HepG2 (cell line): ENCODE results near the gene C1orf50. TPM values are rescaled to one million over a fixed set of nuclear protein-coding genes. Genes with fewer than 3 reads are reported as not detected.

Experiments used
- ATAC-seq: fragments of 200-7000 bp; cut with Tn5 transposase; 3 replicates; pipeline ENCODE4 v1.9.1; 2020; ENCODE audit warnings: mild to moderate bottlenecking, moderate library complexity
- BruUV-seq: library from RNA; stranded (reverse); fragments of 400-500 nt; replicated peaks from 2 replicates; lab custom pipeline; 2021; lab: Mats Ljungman, UMichigan
- CTCF ChIA-PET: fragments of 300-600 bp; formaldehyde crosslinking; extraction: SDS; loops from one replicate; lab custom pipeline; 2021; ENCODE audit warnings: low total read pairs, inconsistent platforms, low intra/inter-chr PET ratio; lab: Yijun Ruan, JAX
- POLR2A ChIA-PET: fragments of 350-600 bp; sonication (Branson Sonifier 250); formaldehyde crosslinking; loops from one replicate; lab custom pipeline; 2020; ENCODE audit warnings: antibody characterized with exemption, inconsistent platforms; lab: Yijun Ruan, JAX
- DNase-seq: peaks from one replicate; pipeline ENCODE4 v3.0.0-alpha.2; 2015; ENCODE audit warnings: low spot score
- FAIRE-seq: peaks from 3 replicates; lab custom pipeline; 2011; peaks lifted over from hg19 to GRCh38; lab: Jason Lieb, UNC
- H2AFZ ChIP-seq: one replicate; pipeline ENCODE4 v1.6.1; 2011; ENCODE audit warnings: low read length, inconsistent platforms
- H3K27ac ChIP-seq: fragments of 300-600 bp; 3 replicates; pipeline ENCODE4 v1.8.0; 2011; ENCODE audit warnings: mixed run types, mild to moderate bottlenecking, mixed read lengths, low read length, inconsistent platforms; ENCODE audit not compliant: insufficient read depth; ENCODE audit errors: extremely low read length
- H3K27me3 ChIP-seq, 2 experiments: fragments of 200-600 bp in 1 of 2; 2 replicates in 1 of 2; 3 replicates in 1 of 2; pipeline versions ENCODE4 v1.6.0 to v1.8.0; 2011; ENCODE audit warnings: low read length in 2 of 2, mild to moderate bottlenecking in 2 of 2, moderate library complexity in 2 of 2, inconsistent platforms in 1 of 2; ENCODE audit not compliant: insufficient read depth in 2 of 2, control insufficient read depth in 1 of 2
- H3K36me3 ChIP-seq, 2 experiments: fragments of 200-600 bp in 1 of 2; replicated peaks in 1 of 2; 2 replicates in 1 of 2; 3 replicates in 1 of 2; pipeline versions ENCODE4 v1.5.1 to v1.8.0; 2011; ENCODE audit warnings: low read length in 2 of 2, inconsistent platforms in 1 of 2; ENCODE audit not compliant: insufficient read depth in 2 of 2, control insufficient read depth in 1 of 2
- H3K4me1 ChIP-seq: 2 replicates; pipeline ENCODE4 v1.5.1; 2012; ENCODE audit warnings: low read length, inconsistent platforms; ENCODE audit not compliant: insufficient read depth
- H3K4me2 ChIP-seq: 2 replicates; pipeline ENCODE4 v1.6.0; 2011; ENCODE audit warnings: low read depth, low read length, inconsistent platforms
- H3K4me3 ChIP-seq, 3 experiments: fragments of 200-600 bp in 1 of 3; sonication (generic), shearing (Covaris generic) in 1 of 3; replicated peaks in 1 of 3; 2 replicates each; pipeline ENCODE4 v1.5.1; 2011 to 2016; ENCODE audit warnings: low read length in 3 of 3, inconsistent platforms in 2 of 3, low read depth in 2 of 3, mild to moderate bottlenecking in 2 of 3, control low read depth in 1 of 3, mixed read lengths in 1 of 3; ENCODE audit not compliant: insufficient read depth in 1 of 3
- H3K79me2 ChIP-seq: one replicate; pipeline ENCODE4 v1.6.1; 2011; ENCODE audit warnings: low read length, inconsistent platforms; ENCODE audit not compliant: insufficient read depth
- H3K9ac ChIP-seq: 2 replicates; pipeline ENCODE4 v1.6.0; 2011; ENCODE audit warnings: mild to moderate bottlenecking, low read depth, low read length, inconsistent platforms; ENCODE audit not compliant: insufficient read depth
- H3K9me3 ChIP-seq: 2 replicates; pipeline ENCODE4 v1.5.1; 2012; ENCODE audit warnings: mild to moderate bottlenecking, low read length
- H4K20me1 ChIP-seq: 2 replicates; pipeline ENCODE4 v1.6.0; 2011; ENCODE audit warnings: inconsistent platforms, mild to moderate bottlenecking, low read length, moderate library complexity; ENCODE audit not compliant: insufficient read depth
- PAF1 ChIP-seq: IDR thresholded peaks from 2 replicates; pipeline ENCODE4 v1.6.1; 2016; ENCODE audit warnings: missing genetic modification reagents, missing compliant biosample characterization
- SNAI1 ChIP-seq: sonication (generic); formaldehyde crosslinking; IDR thresholded peaks from 2 replicates; pipeline ENCODE4 v1.5.0; 2020; ENCODE audit warnings: mild to moderate bottlenecking, missing genetic modification reagents, borderline replicate concordance
- ZNF878 ChIP-seq: sonication (generic); formaldehyde crosslinking; IDR thresholded peaks from 2 replicates; pipeline ENCODE4 v1.8.1; 2023; ENCODE audit warnings: mild to moderate bottlenecking, missing genetic modification reagents, moderate library complexity
- WGBS: methylation state at CpG from one replicate; pipeline ENCODE4 v1.1.6; 2017; ENCODE audit warnings: low lambda C conversion rate; 5-methylcytosine and 5-hydroxymethylcytosine counted together
- in situ Hi-C: cut with HindIII; loops from 2 replicates; pipeline ENCODE4 v1.10.0; 2017; ENCODE audit warnings: low pct_unique_long_range_greater_than_20kb; ENCODE audit not compliant: extremely low pct_ligation_motif_present
- intact Hi-C: fragments of 100-400 bp; cut with micrococcal nuclease; formaldehyde crosslinking; loops from one replicate; pipeline ENCODE4 v1.10.0; 2022; ENCODE audit not compliant: unreplicated experiment
- polyA plus RNA-seq, 8 experiments: library from polyadenylated mRNA; depleted of rRNA in 3 of 8; stranded (reverse) in 7 of 8; unstranded in 1 of 8; fragments of >200 nt; fragmentation: Illumina TruSeq in 4 of 8; extraction: Trizol in 4 of 8; gene quantifications; 2 replicates each; pipeline versions ENCODE4 v1.2.1 to v1.2.3, GENCODE V29; 2011 to 2016; ENCODE audit warnings: low read depth in 4 of 8, missing spikeins in 1 of 8, mixed read lengths in 1 of 8; ENCODE audit not compliant: insufficient read depth in 1 of 8
- total RNA-seq, 5 experiments: library from RNA; depleted of rRNA; stranded (reverse); fragments of >200 nt; fragmentation: Illumina TruSeq; extraction: Trizol; gene quantifications; 2 replicates each; pipeline ENCODE4 v1.2.3, GENCODE V29; 2016; ENCODE audit warnings: low read depth in 1 of 5
- TF ChIP-seq, protein P1 (sequence below), 2 experiments: sonication (generic) in 1 of 2; formaldehyde crosslinking in 1 of 2; IDR thresholded peaks; 2 replicates each; pipeline versions ENCODE4 v1.4.0 to v1.6.1; 2016 to 2020; ENCODE audit warnings: borderline replicate concordance in 1 of 2, low read depth in 1 of 2, mild to moderate bottlenecking in 1 of 2, missing genetic modification reagents in 1 of 2
- TF ChIP-seq, protein P2 (sequence below): sonication (generic); formaldehyde crosslinking; conservative IDR thresholded peaks from 2 replicates; pipeline ENCODE4 v1.8.1; 2023; ENCODE audit warnings: missing genetic modification reagents
- TF ChIP-seq, protein P3 (sequence below): sonication (generic); formaldehyde crosslinking; IDR thresholded peaks from 2 replicates; pipeline ENCODE4 v1.8.0; 2023; ENCODE audit warnings: mild to moderate bottlenecking, missing genetic modification reagents

The C1orf50 gene
- total and polyA plus RNA-seq, 2 of the 13 experiments (the other 11 are each of a cell fraction or from before 2014, with no cell fraction given): 4.3 to 4.8 TPM

DNA sequence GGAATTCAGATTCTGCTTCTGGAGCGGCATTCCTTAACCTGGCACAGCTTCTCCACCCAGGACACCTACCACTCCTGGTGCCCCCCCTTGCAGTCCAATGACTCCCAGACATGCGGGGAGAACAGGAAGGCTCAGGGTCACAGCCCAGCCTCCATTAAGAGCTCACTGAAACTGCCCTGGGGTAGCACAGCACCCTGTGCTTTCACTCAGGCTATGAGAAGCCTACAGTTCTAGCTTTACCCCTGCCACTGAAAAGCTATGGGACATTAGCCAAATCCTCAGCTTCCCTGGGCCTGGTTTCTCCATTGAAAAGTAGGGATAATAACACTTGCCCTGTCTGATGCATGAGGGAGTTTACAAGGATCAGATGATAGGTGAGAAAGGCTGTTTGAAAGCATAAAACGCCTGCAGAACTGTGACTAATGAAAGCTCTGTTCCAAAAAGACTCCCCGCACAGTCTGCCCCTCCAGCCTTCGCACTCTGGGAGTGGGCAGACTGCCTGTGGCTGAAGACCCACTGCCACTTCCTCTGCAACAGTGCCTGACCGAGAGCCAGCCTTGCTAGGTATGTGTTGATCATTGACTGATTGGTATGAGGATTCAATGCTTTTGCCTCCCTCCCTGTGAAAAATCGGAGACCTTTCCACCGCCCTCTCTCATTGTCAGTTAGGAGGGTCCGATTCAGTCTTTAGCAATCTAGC is 24.3 kb upstream of the C1orf50 start:
- Histone ChIP-seq H3K36me3 (peaks cover 5 to 18% of the 10 kb centered on the region in 2 experiments; a peak in 3 of 5 replicates), H3K27me3 (no peaks in the 10 kb centered on the region), H2AFZ (no peak overlapping the region), H3K4me1 (peaks cover 56% of the 10 kb centered on the region), H3K4me2 (peak overlapping the region; percentile 49; the same call in 1 of the 2 replicates)
- CTCF ChIA-PET: no interaction called here
- no peak for DNase-seq
- TF ChIP-seq PAF1 (CRISPR knock-in tag): no peak
- TF ChIP-seq, protein P1, sequence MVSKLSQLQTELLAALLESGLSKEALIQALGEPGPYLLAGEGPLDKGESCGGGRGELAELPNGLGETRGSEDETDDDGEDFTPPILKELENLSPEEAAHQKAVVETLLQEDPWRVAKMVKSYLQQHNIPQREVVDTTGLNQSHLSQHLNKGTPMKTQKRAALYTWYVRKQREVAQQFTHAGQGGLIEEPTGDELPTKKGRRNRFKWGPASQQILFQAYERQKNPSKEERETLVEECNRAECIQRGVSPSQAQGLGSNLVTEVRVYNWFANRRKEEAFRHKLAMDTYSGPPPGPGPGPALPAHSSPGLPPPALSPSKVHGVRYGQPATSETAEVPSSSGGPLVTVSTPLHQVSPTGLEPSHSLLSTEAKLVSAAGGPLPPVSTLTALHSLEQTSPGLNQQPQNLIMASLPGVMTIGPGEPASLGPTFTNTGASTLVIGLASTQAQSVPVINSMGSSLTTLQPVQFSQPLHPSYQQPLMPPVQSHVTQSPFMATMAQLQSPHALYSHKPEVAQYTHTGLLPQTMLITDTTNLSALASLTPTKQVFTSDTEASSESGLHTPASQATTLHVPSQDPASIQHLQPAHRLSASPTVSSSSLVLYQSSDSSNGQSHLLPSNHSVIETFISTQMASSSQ (IDR thresholded peaks at IDR 0.05; ENCODE audit: low read depth): no peak
- TF ChIP-seq, protein P1 (CRISPR knock-in tag; IDR thresholded peaks at IDR 0.05; ENCODE audit: borderline replicate concordance): no peak
- TF ChIP-seq, protein P2, sequence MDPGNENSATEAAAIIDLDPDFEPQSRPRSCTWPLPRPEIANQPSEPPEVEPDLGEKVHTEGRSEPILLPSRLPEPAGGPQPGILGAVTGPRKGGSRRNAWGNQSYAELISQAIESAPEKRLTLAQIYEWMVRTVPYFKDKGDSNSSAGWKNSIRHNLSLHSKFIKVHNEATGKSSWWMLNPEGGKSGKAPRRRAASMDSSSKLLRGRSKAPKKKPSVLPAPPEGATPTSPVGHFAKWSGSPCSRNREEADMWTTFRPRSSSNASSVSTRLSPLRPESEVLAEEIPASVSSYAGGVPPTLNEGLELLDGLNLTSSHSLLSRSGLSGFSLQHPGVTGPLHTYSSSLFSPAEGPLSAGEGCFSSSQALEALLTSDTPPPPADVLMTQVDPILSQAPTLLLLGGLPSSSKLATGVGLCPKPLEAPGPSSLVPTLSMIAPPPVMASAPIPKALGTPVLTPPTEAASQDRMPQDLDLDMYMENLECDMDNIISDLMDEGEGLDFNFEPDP (CRISPR knock-in tag): no peak
- TF ChIP-seq, protein P3, sequence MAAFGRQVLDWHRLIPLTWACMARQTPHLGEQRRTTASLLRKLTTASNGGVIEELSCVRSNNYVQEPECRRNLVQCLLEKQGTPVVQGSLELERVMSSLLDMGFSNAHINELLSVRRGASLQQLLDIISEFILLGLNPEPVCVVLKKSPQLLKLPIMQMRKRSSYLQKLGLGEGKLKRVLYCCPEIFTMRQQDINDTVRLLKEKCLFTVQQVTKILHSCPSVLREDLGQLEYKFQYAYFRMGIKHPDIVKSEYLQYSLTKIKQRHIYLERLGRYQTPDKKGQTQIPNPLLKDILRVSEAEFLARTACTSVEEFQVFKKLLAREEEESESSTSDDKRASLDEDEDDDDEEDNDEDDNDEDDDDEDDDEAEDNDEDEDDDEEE (CRISPR knock-in tag): no peak
- no peak for TF ChIP-seq ZNF878 (CRISPR knock-in tag)
- no peak for TF ChIP-seq SNAI1 (CRISPR knock-in tag)
- TF ChIP-seq, all 625 proteins: peak for 0
- Histone ChIP-seq H3K79me2 (no peaks in the 10 kb centered on the region), H3K27ac (no peak overlapping the region), H3K9me3 (no peaks in the 10 kb centered on the region), H3K9ac (no peak overlapping the region), H4K20me1 (no peaks in the 10 kb centered on the region), H3K4me3 (no peak overlapping the region)
- POLR2A ChIA-PET: interaction anchor here (0.9 to 1.3 kb wide), 2 partner anchors 24 to 61 kb away, joined by 3 to 4 read pairs; partner anchors contain the start of genes C1orf50, P3H1 and YBX1
- no TSS peak for BruUV-seq
- ATAC-seq (no peak), FAIRE-seq (no peak)
- intact Hi-C loops: loop anchor here (5.0 to 10.0 kb wide), 2 partner anchors 165 to 408 kb away; partner anchors contain the start of gene FOXJ3
- in situ Hi-C loops: loop anchor here (10.0 to 25.0 kb wide), 2 partner anchors 405 to 598 kb away; partner anchors contain the start of gene FOXJ3
- 71% methylated on average over 8 of the region's 9 CpGs for WGBS
